Measurements from ENCODE around the gene ROBO3.

DNA sequence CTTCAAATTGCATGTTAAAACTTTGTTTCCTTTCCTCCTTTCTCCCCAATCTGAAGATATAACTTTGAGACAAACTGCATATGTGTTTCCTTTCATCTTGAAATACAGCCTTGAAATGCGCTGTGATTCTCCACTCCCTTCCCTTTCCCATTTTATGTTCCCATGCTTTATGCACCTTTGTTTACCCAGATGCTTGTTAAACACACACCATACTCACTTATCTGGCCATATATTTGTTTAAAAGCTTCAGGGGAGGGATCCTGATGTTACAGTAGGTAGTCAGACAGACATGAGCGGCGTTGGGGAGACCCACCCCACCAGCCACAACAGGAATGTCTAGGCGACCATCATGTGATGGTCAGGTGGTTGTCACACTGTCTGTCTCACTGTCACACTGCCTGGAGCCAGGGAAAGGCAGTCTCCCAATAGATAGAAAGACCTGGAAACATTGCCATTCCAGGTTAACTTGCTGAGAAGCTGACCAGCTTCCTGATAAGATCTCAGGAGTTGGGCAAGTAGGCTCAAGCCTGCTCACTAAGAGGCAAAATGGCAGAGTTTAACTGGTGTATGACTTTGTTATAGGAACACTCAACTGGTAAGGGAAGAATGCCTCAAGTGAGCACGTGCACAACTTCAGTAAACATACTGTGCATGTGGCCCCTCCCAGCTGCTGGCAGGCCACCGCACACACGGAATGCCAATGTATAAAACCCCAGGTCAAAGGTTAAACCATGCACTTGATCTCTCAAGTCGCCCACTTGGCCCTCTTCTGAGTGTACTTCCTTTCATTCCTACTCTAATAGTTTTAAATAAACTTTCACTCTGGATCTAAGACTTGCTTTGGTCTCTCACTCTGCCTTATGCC, 41.5 kb upstream of the ROBO3 start:
- TF ChIP-seq, protein P1, sequence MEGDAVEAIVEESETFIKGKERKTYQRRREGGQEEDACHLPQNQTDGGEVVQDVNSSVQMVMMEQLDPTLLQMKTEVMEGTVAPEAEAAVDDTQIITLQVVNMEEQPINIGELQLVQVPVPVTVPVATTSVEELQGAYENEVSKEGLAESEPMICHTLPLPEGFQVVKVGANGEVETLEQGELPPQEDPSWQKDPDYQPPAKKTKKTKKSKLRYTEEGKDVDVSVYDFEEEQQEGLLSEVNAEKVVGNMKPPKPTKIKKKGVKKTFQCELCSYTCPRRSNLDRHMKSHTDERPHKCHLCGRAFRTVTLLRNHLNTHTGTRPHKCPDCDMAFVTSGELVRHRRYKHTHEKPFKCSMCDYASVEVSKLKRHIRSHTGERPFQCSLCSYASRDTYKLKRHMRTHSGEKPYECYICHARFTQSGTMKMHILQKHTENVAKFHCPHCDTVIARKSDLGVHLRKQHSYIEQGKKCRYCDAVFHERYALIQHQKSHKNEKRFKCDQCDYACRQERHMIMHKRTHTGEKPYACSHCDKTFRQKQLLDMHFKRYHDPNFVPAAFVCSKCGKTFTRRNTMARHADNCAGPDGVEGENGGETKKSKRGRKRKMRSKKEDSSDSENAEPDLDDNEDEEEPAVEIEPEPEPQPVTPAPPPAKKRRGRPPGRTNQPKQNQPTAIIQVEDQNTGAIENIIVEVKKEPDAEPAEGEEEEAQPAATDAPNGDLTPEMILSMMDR (conservative IDR thresholded peaks at IDR 0.05) = no peak
- no peak for TF ChIP-seq EZH2 (IDR thresholded peaks at IDR 0.05; ENCODE audit: low read depth)

Measured in PC-9 (cell line).